AG04450 (cell line): ENCODE measurements around the gene WIPF1. TPM values are rescaled to one million over a fixed set of nuclear protein-coding genes. Genes with fewer than 3 reads are reported as not detected.
A peak's percentile ranks its signal among the peaks of the same experiment; 100 is the strongest.

Experiments used
- CTCF ChIA-PET: fragments of 300-600, 350-600 bp; formaldehyde crosslinking; extraction: SDS; loops from one replicate; lab custom pipeline; 2022; ENCODE audit warnings: antibody characterized with exemption, inconsistent platforms; lab: Charles Lee
- POLR2A ChIA-PET: fragments of 350-600 bp; formaldehyde crosslinking; extraction: SDS; loops from one replicate; lab custom pipeline; 2021; ENCODE audit warnings: antibody characterized with exemption, inconsistent platforms; lab: Yijun Ruan, JAX
- DNase-seq: peaks from one replicate; pipeline ENCODE4 v3.0.0-alpha.2; 2011; ENCODE audit warnings: low read depth, low spot score
- H3K27ac ChIP-seq: one replicate; pipeline ENCODE4 v1.5.1; 2012; ENCODE audit warnings: low read depth, low read length, control low read depth
- H3K27me3 ChIP-seq: one replicate; pipeline ENCODE4 v1.6.0; 2012; ENCODE audit warnings: low read length; ENCODE audit not compliant: control insufficient read depth, insufficient read depth
- H3K4me3 ChIP-seq: 2 replicates; pipeline ENCODE4 v1.5.1; 2011; ENCODE audit warnings: mild to moderate bottlenecking, low read depth, low read length, control low read depth
- H3K9me3 ChIP-seq: 2 replicates; pipeline ENCODE4 v1.5.1; 2012; ENCODE audit warnings: low read length; ENCODE audit not compliant: control insufficient read depth, insufficient read depth
- polyA plus RNA-seq: library from polyadenylated mRNA; depleted of rRNA; stranded (reverse); fragments of >200 nt; gene quantifications from 2 replicates; pipeline ENCODE4 v1.2.3, GENCODE V29; 2011
- TF ChIP-seq, protein P1 (sequence below): IDR thresholded peaks from 2 replicates; pipeline ENCODE4 v1.5.1; 2011; ENCODE audit warnings: low read depth, low read length, control low read depth, inconsistent platforms

Gene WIPF1
- polyA plus RNA-seq, 1 experiment: 12.4 TPM

DNA sequence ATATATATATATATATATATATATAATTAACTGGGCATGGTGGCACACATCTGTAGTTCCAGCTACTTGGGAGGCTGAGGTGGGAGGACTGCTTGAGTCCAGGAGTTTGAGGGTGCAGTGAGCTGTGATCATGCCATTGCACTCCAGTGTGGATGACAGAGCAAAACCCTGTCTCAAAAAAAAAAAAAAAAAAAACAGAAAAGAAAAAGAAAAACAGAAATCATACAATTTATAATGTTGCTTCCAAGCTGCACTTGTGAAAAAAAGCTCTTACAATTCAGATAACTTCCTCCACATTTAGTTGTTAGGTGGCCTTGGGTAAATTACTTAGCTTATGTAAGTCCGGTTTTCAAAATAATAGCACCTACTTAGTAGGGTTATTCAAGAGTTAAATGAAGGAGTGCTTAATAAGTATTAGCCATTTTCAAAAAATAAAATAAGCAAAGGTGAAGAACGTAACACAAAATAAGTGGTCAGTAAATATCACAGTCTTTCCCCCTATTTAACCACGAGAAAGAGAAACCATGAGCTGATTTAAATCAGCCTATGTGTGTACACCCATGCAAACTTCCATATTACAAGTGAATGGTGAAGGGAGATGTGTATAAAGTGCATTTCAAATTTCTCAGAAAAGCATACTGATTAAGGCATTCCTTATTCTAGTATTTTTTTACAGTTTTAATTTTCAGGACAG lies 2.3 kb downstream of the WIPF1 start:
- no peak for DNase-seq
- Histone ChIP-seq H3K27me3 (no peaks in the 10 kb centered on the region), H3K9me3 (no peaks in the 10 kb centered on the region), H3K27ac (no peak overlapping the region), H3K4me3 (no peak overlapping the region)
- POLR2A ChIA-PET: interaction anchor here (0.7 kb wide), 1 partner anchor 89 kb away, joined by 9 read pairs; no protein-coding TSS in a partner anchor
- TF ChIP-seq, protein P1, sequence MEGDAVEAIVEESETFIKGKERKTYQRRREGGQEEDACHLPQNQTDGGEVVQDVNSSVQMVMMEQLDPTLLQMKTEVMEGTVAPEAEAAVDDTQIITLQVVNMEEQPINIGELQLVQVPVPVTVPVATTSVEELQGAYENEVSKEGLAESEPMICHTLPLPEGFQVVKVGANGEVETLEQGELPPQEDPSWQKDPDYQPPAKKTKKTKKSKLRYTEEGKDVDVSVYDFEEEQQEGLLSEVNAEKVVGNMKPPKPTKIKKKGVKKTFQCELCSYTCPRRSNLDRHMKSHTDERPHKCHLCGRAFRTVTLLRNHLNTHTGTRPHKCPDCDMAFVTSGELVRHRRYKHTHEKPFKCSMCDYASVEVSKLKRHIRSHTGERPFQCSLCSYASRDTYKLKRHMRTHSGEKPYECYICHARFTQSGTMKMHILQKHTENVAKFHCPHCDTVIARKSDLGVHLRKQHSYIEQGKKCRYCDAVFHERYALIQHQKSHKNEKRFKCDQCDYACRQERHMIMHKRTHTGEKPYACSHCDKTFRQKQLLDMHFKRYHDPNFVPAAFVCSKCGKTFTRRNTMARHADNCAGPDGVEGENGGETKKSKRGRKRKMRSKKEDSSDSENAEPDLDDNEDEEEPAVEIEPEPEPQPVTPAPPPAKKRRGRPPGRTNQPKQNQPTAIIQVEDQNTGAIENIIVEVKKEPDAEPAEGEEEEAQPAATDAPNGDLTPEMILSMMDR: no peak
- CTCF ChIA-PET: interaction anchor here (0.6 to 2.7 kb wide), 3 partner anchors 11 to 193 kb away, joined by 3 to 9 read pairs (median 4); no protein-coding TSS in a partner anchor

DNA sequence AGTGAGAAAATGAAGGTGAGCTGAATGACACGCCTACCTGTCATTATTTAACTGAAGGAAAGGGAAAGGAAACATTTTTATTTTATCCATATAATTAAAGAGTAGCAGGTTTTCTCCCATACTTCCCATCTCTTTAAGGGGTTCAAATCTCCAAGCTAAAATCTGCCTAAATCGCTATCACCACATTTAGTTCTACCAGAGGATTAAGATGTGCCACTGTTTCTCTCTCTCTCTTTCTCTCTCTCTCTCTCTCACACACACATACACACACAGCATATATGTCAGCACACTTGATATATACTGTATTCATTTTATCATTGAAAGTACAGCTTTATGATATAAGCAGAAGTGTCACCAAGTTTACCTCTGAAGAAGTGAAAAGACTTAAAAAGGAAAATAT lies 3.1 kb downstream of the WIPF1 start:
- Histone ChIP-seq H3K27me3 (no peaks in the 10 kb centered on the region), H3K4me3 (no peak overlapping the region), H3K9me3 (no peaks in the 10 kb centered on the region), H3K27ac (no peak overlapping the region)
- ChIA-PET POLR2A (no interaction called here), CTCF (interaction anchor here (0.8 kb wide), 1 partner anchor 11 kb away, joined by 4 read pairs; no protein-coding TSS in a partner anchor)
- no peak for DNase-seq
- TF ChIP-seq, protein P1: no peak

DNA sequence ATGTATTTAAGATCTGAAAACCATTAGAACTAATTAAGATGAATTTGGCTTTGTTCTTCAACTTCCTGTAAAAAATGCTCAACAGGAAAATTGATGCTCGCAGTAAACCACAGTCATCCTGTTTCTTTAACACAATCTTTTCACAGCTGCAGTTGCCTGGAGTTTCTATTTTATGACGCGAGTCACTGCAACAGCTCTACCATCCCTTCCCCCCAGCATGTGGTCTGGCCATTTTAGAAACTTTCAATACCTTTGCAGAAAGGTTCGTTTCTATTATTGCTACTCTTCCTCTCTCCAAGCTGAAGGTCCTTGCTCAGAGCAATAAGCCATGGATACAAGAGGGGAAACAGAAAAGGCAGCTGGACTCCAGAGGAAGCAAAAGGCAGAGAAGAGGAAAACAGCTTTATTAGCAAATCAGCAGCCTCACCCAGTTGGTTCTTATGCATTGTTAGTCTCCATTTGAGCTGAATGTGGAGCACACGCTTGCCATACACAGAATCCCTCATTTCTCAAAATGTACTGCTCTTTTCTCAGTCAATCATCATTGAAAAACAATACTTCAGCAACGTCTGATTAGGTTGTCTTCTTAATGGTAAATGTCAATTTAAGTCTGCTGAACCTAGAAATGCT lies 3.9 kb downstream of the WIPF1 start:
- CTCF ChIA-PET: interaction anchor here (0.8 kb wide), 1 partner anchor 12 kb away, joined by 4 read pairs; no protein-coding TSS in a partner anchor

DNA sequence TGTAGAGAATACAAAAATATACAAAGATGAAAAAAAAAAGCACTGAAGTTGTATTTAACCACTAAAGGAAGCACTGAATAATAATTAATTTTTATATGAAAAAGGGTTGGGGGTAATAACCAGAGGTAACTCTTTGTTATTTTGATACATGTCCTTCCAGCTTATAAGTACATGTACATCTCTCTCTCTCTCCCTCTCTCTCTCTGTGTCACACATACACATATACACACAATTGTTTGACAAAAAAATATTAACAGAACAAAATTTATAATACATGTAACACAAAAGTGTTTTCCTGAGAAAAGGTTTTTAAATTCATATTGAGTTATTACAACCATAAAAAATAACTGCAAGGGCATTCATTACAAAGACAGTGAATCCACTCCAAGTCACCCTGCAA lies 4.6 kb downstream of the WIPF1 start:
- CTCF ChIA-PET: no interaction called here
- no peak overlapping the region for H3K27ac ChIP-seq

More for the DNA sequence above, 3.9 kb downstream of the WIPF1 start:
- TF ChIP-seq, protein P1: no peak
- no peak overlapping the region for H3K4me3 ChIP-seq
- DNase-seq: no peak
- POLR2A ChIA-PET: interaction anchor here (1.1 kb wide), 1 partner anchor 16 kb away, joined by 3 read pairs; no protein-coding TSS in a partner anchor
- H3K27ac ChIP-seq: peak overlapping the region; percentile 31
- H3K27me3 ChIP-seq: no peaks in the 10 kb centered on the region
- no peaks in the 10 kb centered on the region for H3K9me3 ChIP-seq

More for the DNA sequence above, 4.6 kb downstream of the WIPF1 start:
- no peaks in the 10 kb centered on the region for H3K9me3 ChIP-seq
- no peak overlapping the region for H3K4me3 ChIP-seq
- TF ChIP-seq, protein P1: no peak
- no peak for DNase-seq
- POLR2A ChIA-PET: interaction anchor here (1.1 kb wide), 1 partner anchor 15 kb away, joined by 3 read pairs; no protein-coding TSS in a partner anchor
- no peaks in the 10 kb centered on the region for H3K27me3 ChIP-seq
